Activated CD8-positive, alpha-beta memory T cell treated with anti-CD3 and anti-CD28 coated beads, Interleukin-2, amount 10 ng/mL, durations not matched to agents 7 days and 5 days (primary cell): ENCODE measurements around the gene GCLM. TPM values are rescaled to one million over a fixed set of nuclear protein-coding genes. Genes with fewer than 3 reads are reported as not detected.
"Not testable (repeated sequence)": the region's sequence is repeated elsewhere in the genome, so short reads cannot be mapped to it uniquely, and the experiment has no call there.

Source experiments
- ATAC-seq: fragments of 150-1000 bp; cut with Tn5 transposase; one replicate; pipeline ENCODE4 v1.10.0; 2021; ENCODE audit warnings: moderate library complexity
- CTCF ChIA-PET: fragments of 350-600 bp; sonication (Branson Sonifier 250); formaldehyde crosslinking; loops from one replicate; lab custom pipeline; 2021; ENCODE audit warnings: antibody characterized with exemption; lab: Charles Lee
- DNase-seq: peaks from one replicate; pipeline ENCODE4 v3.0.0-alpha.2; 2020
- H3K27ac Mint-ChIP-seq: one replicate; pipeline ENCODE4 v1.8.0; 2021; ENCODE audit warnings: mild to moderate bottlenecking, mixed read lengths
- H3K27me3 Mint-ChIP-seq: one replicate; pipeline ENCODE4 v1.8.0; 2021; ENCODE audit warnings: mixed read lengths
- H3K36me3 Mint-ChIP-seq: one replicate; pipeline ENCODE4 v1.8.0; 2021; ENCODE audit warnings: mild to moderate bottlenecking, mixed read lengths
- H3K4me1 Mint-ChIP-seq: one replicate; pipeline ENCODE4 v1.8.0; 2021; ENCODE audit warnings: mixed read lengths
- H3K4me3 Mint-ChIP-seq: one replicate; pipeline ENCODE4 v1.8.0; 2021; ENCODE audit warnings: mild to moderate bottlenecking, moderate library complexity, mixed read lengths
- H3K9me3 Mint-ChIP-seq: one replicate; pipeline ENCODE4 v1.8.0; 2022; ENCODE audit warnings: low read depth, mixed read lengths
- total RNA-seq, 2 experiments: library from RNA; stranded (reverse); gene quantifications; one replicate each; pipeline ENCODE4 v1.2.3, GENCODE V29; 2021

Gene GCLM
- total RNA-seq, 2 experiments from 2014 or later, result 24.3 to 25.7 TPM

GRCh38 chr1:93878501-93878888 lies 30.7 kb downstream of the GCLM start:
- DNase-seq (peak; percentile 84), ATAC-seq (peak; percentile 68)
- H3K36me3 Mint-ChIP-seq, result peaks cover 40% of the 10 kb centered on the region
- peak overlapping the region; percentile 96 for H3K27ac Mint-ChIP-seq
- CTCF ChIA-PET, result interaction anchor here (0.8 to 3.8 kb wide), 4 partner anchors 29 to 249 kb away, joined by 3 to 15 read pairs (median 5); partner anchors contain the start of gene GCLM
- no peaks in the 10 kb centered on the region for H3K9me3 Mint-ChIP-seq
- peaks cover 40% of the 10 kb centered on the region for H3K4me1 Mint-ChIP-seq
- H3K27me3 Mint-ChIP-seq, result no peaks in the 10 kb centered on the region
- H3K4me3 Mint-ChIP-seq, result peak overlapping the region; percentile 88

GRCh38 chr1:93877529-93877928 lies 31.7 kb downstream of the GCLM start:
- peak overlapping the region; percentile 96 for H3K27ac Mint-ChIP-seq
- H3K27me3 Mint-ChIP-seq, result no peaks in the 10 kb centered on the region
- peaks cover 36% of the 10 kb centered on the region for H3K36me3 Mint-ChIP-seq
- peak overlapping the region; percentile 88 for H3K4me3 Mint-ChIP-seq
- CTCF ChIA-PET, result interaction anchor here (0.6 to 3.8 kb wide), 2 partner anchors 31 to 32 kb away, joined by 3 to 15 read pairs; partner anchors contain the start of gene GCLM
- no peaks in the 10 kb centered on the region for H3K9me3 Mint-ChIP-seq
- ATAC-seq (no peak), DNase-seq (no peak)
- peaks cover 37% of the 10 kb centered on the region for H3K4me1 Mint-ChIP-seq

- ATAC-seq (no peak), DNase-seq (no peak)
- no peaks in the 10 kb centered on the region for H3K27me3 Mint-ChIP-seq
- CTCF ChIA-PET, result interaction anchor here (3.8 kb wide), 1 partner anchor 33 kb away, joined by 15 read pairs; the partner anchor contains the start of gene GCLM
- no peaks in the 10 kb centered on the region for H3K9me3 Mint-ChIP-seq
- peak overlapping the region; percentile 52 for H3K4me3 Mint-ChIP-seq
- peak overlapping the region; percentile 29 for H3K27ac Mint-ChIP-seq
- peaks cover 37% of the 10 kb centered on the region for H3K4me1 Mint-ChIP-seq
- H3K36me3 Mint-ChIP-seq, result peaks cover 47% of the 10 kb centered on the region
Observed at GRCh38 chr1:93876244-93876643, 33.0 kb downstream of the GCLM start.

DNA sequence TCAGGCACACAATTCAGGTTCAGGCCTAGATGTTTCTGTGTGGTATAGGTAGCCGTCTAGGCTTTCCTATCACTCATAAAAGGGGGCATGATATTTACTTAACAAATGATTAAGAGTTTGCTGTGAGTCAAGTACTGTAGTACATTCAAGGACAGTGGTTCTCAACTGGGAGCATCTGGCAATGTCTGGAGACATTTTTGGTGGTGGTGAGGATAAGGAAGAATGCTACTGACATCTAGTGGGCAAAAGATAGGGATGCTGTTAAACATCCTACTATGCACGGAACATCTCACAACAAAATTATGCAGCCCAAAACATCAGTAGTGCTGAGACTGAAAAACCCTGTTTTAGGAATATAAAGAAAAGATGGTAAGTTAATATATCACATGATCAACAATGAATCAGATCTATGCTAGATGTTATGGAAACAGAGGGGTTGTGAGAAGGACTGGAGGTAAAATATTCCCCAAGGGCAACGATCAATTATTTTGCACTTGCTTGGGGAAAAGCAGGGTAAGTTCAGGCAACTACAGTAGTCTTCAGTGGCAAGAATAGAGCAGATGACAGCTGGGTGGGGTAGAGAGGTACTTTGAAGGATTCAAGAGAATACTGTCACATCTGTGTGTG lies 35.1 kb downstream of the GCLM start:
- no peak for ATAC-seq
- DNase-seq, result no peak
- peaks cover 57% of the 10 kb centered on the region for H3K36me3 Mint-ChIP-seq
- H3K9me3 Mint-ChIP-seq, result no peaks in the 10 kb centered on the region
- peak overlapping the region; percentile 30 for H3K27ac Mint-ChIP-seq
- H3K4me3 Mint-ChIP-seq, result no peak overlapping the region
- peaks cover 31% of the 10 kb centered on the region for H3K4me1 Mint-ChIP-seq
- H3K27me3 Mint-ChIP-seq, result no peaks in the 10 kb centered on the region
- CTCF ChIA-PET, result no interaction called here

DNA sequence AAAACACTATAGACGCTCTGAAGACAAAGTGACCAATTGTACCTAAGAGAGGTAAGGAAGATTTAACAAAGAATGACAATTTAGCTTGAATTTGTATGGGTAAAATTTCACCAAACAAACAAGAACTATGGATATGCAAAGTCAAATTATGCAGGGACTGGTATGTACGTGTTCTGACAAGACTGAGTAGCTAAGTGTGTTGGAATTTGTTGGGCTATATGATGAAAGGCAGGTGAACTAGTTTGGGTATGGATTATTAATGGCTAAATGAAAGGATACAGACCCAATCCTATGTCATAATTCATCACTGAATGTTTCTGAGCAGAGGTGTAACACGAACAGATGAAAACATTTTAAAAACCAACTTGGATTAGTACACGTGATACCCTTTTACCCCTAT lies 37.9 kb downstream of the GCLM start:
- H3K27me3 Mint-ChIP-seq, result no peaks in the 10 kb centered on the region
- no peak overlapping the region for H3K4me3 Mint-ChIP-seq
- H3K4me1 Mint-ChIP-seq, result peaks cover 14% of the 10 kb centered on the region
- CTCF ChIA-PET, result interaction anchor here (2.7 kb wide), 1 partner anchor 25 kb away, joined by 9 read pairs; no protein-coding TSS in a partner anchor
- no peak for DNase-seq
- H3K27ac Mint-ChIP-seq, result no peak overlapping the region
- H3K9me3 Mint-ChIP-seq, result no peaks in the 10 kb centered on the region
- no peak for ATAC-seq
- peaks cover 53% of the 10 kb centered on the region for H3K36me3 Mint-ChIP-seq

- CTCF ChIA-PET, result interaction anchor here (1.2 kb wide), 1 partner anchor 19 kb away, joined by 3 read pairs; no protein-coding TSS in a partner anchor
- Mint-ChIP-seq H3K9me3 (no peaks in the 10 kb centered on the region), H3K27ac (no peak overlapping the region), H3K27me3 (no peaks in the 10 kb centered on the region), H3K4me1 (peaks cover 6% of the 10 kb centered on the region), H3K36me3 (peaks cover 48% of the 10 kb centered on the region), H3K4me3 (no peak overlapping the region)
- no peak for DNase-seq
- ATAC-seq, result no peak
Observed at GRCh38 chr1:93869653-93870052, 39.6 kb downstream of the GCLM start.

DNA sequence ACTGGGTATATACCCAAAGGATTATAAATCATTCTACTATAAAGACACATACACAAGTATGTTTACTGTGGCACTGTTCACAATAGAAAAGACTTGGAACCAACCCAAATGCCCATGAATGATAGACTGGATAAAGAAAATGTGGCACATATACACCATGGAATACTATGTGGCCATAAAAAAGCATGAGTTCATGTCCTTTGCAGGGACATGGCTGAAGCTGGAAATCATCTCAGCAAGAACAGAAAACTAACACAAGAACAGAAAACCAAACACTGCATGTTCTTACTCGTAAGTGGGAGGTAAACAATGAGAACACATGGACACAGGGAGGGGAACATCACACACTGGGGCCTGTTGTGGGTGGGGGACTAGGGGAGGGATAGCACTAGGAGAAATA lies 40.7 kb downstream of the GCLM start:
- H3K4me1 Mint-ChIP-seq, H3K4me3 Mint-ChIP-seq, H3K27ac Mint-ChIP-seq, DNase-seq, H3K27me3 Mint-ChIP-seq, ATAC-seq, H3K9me3 Mint-ChIP-seq: not testable (repeated sequence)
- H3K36me3 Mint-ChIP-seq, result peaks cover 39% of the 10 kb centered on the region
- CTCF ChIA-PET, result interaction anchor here (1.2 kb wide), 1 partner anchor 17 kb away, joined by 3 read pairs; no protein-coding TSS in a partner anchor

GRCh38 chr1:93865253-93865652 lies 44.0 kb downstream of the GCLM start:
- no peak overlapping the region for H3K27ac Mint-ChIP-seq
- no peak overlapping the region for H3K4me3 Mint-ChIP-seq
- H3K27me3 Mint-ChIP-seq, result no peaks in the 10 kb centered on the region
- CTCF ChIA-PET, result no interaction called here
- no peaks in the 10 kb centered on the region for H3K9me3 Mint-ChIP-seq
- ATAC-seq (no peak), DNase-seq (no peak)
- no peaks in the 10 kb centered on the region for H3K4me1 Mint-ChIP-seq
- peaks cover 23% of the 10 kb centered on the region for H3K36me3 Mint-ChIP-seq

DNA sequence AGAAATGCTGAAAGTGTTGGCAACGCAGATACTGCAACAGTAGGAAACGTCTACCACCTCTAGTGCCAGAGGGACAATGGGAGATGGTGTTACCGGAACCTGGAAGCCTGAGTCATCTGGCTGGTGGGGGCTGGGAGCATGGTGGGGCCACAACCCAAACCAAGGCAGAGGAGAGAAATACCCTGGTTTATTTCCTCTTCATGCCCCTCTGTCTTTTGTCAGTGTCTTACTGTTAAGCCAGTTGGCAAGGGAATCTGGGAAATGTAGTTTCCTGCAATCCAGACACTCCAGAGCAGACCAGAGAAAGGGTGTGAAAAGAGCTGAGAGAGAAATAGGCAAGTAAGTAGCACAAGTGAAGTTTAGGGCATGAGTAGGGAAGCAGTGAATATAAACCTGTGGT lies 45.1 kb downstream of the GCLM start:
- ATAC-seq (no peak), DNase-seq (no peak)
- no peaks in the 10 kb centered on the region for H3K4me1 Mint-ChIP-seq
- H3K27me3 Mint-ChIP-seq, result peaks cover 4% of the 10 kb centered on the region
- H3K9me3 Mint-ChIP-seq, result no peaks in the 10 kb centered on the region
- no peak overlapping the region for H3K27ac Mint-ChIP-seq
- CTCF ChIA-PET, result no interaction called here
- H3K36me3 Mint-ChIP-seq, result peaks cover 17% of the 10 kb centered on the region
- H3K4me3 Mint-ChIP-seq, result no peak overlapping the region

- ATAC-seq, H3K27ac Mint-ChIP-seq, DNase-seq, H3K9me3 Mint-ChIP-seq, H3K36me3 Mint-ChIP-seq, H3K4me1 Mint-ChIP-seq, H3K4me3 Mint-ChIP-seq: not testable (repeated sequence)
- H3K27me3 Mint-ChIP-seq, result peaks cover 35% of the 10 kb centered on the region
- CTCF ChIA-PET, result interaction anchor here (1.1 kb wide), 1 partner anchor 12 kb away, joined by 3 read pairs; no protein-coding TSS in a partner anchor
Observed at GRCh38 chr1:93857653-93858052, 51.6 kb downstream of the GCLM start.

GRCh38 chr1:93855983-93856382 lies 53.2 kb downstream of the GCLM start:
- H3K27ac Mint-ChIP-seq, DNase-seq, H3K4me3 Mint-ChIP-seq, CTCF ChIA-PET, H3K36me3 Mint-ChIP-seq, H3K9me3 Mint-ChIP-seq, H3K4me1 Mint-ChIP-seq, ATAC-seq: not testable (repeated sequence)
- H3K27me3 Mint-ChIP-seq, result peaks cover 35% of the 10 kb centered on the region

GRCh38 chr1:93853940-93854339 lies 55.3 kb downstream of the GCLM start:
- no peaks in the 10 kb centered on the region for H3K36me3 Mint-ChIP-seq
- H3K27ac Mint-ChIP-seq, result no peak overlapping the region
- peaks cover 3% of the 10 kb centered on the region for H3K9me3 Mint-ChIP-seq
- CTCF ChIA-PET, result no interaction called here
- H3K4me1 Mint-ChIP-seq, result no peaks in the 10 kb centered on the region
- ATAC-seq, result no peak
- no peak overlapping the region for H3K4me3 Mint-ChIP-seq
- peaks cover 30% of the 10 kb centered on the region for H3K27me3 Mint-ChIP-seq
- no peak for DNase-seq

DNA sequence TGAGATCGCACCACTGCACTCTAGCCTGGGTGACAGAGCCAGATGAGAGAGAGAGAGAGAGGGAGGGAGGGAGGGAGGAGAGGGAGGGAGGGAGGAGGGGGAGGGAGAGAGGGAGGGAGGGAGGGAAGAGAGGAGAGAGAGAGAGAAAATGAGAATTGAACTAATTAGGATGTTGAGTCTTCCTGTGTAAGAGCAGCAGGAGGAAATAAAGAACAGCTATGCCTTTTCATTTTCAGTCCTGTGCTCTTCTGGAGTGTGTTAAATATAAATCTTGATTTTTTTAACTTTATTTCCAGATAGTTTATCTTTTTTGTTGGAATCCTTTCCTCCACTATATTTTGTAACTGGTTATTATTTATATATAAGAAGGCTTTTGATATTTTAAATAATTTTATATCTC lies 57.4 kb downstream of the GCLM start:
- H3K9me3 Mint-ChIP-seq, result peaks cover 3% of the 10 kb centered on the region
- ATAC-seq (no peak), DNase-seq (no peak)
- CTCF ChIA-PET, result interaction anchor here (0.7 to 2.4 kb wide), 4 partner anchors 17 to 244 kb away, joined by 3 to 17 read pairs (median 4); no protein-coding TSS in a partner anchor
- H3K36me3 Mint-ChIP-seq, result no peaks in the 10 kb centered on the region
- peaks cover 16% of the 10 kb centered on the region for H3K27me3 Mint-ChIP-seq
- peaks cover 3% of the 10 kb centered on the region for H3K4me1 Mint-ChIP-seq
- no peak overlapping the region for H3K27ac Mint-ChIP-seq
- no peak overlapping the region for H3K4me3 Mint-ChIP-seq

DNA sequence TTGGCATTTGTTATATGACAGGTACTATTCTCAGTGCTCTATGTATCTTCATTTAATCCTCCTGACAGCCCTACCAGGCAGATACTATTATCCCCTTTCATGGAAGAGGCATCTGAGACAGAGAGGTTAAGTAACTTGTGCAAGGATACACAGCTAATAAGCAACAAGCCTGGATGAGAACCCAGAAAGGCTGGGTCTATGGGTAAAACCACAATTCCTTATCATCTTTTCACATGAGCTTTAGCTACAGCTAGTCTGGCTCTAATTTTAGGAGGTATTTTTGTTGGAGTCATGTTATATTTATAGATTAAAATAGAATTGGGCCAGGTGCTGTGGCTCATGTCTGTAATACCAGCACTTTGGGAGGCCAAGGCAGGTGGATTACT lies 57.9 kb downstream of the GCLM start:
- no peak for ATAC-seq
- peaks cover 15% of the 10 kb centered on the region for H3K27me3 Mint-ChIP-seq
- H3K27ac Mint-ChIP-seq, result no peak overlapping the region
- peaks cover 3% of the 10 kb centered on the region for H3K4me1 Mint-ChIP-seq
- H3K4me3 Mint-ChIP-seq, result no peak overlapping the region
- peaks cover 3% of the 10 kb centered on the region for H3K9me3 Mint-ChIP-seq
- no peaks in the 10 kb centered on the region for H3K36me3 Mint-ChIP-seq
- no peak for DNase-seq
- CTCF ChIA-PET, result interaction anchor here (0.7 to 2.4 kb wide), 5 partner anchors 18 to 244 kb away, joined by 3 to 17 read pairs (median 3); partner anchors contain the start of gene BCAR3
